Trophoblast cell (in vitro differentiated cells and primary cell): ENCODE results near the gene PIF1.

Experiments used
- DNase-seq, 2 donors: peaks; one replicate each; pipeline ENCODE4 v3.0.0-alpha.2; 2016
- H2AFZ ChIP-seq: 2 replicates; pipeline ENCODE4 v1.6.1; 2013; ENCODE audit warnings: low read length, moderate library complexity, mild to moderate bottlenecking; ENCODE audit not compliant: insufficient read depth, poor library complexity
- H2AK5ac ChIP-seq: 2 replicates; pipeline ENCODE4 v1.6.1; 2013; ENCODE audit warnings: mild to moderate bottlenecking, low read length
- H2BK120ac ChIP-seq: 2 replicates; pipeline ENCODE4 v1.6.1; 2013; ENCODE audit warnings: low read length, mild to moderate bottlenecking, moderate library complexity; ENCODE audit not compliant: insufficient read depth, poor library complexity
- H2BK12ac ChIP-seq: 2 replicates; pipeline ENCODE4 v1.6.1; 2013; ENCODE audit warnings: mild to moderate bottlenecking, low read length, moderate library complexity
- H2BK5ac ChIP-seq: 2 replicates; pipeline ENCODE4 v1.6.1; 2013; ENCODE audit warnings: low read length, low read depth, moderate library complexity, mild to moderate bottlenecking; ENCODE audit not compliant: poor library complexity
- H3K14ac ChIP-seq: 2 replicates; pipeline ENCODE4 v1.6.1; 2013; ENCODE audit warnings: mild to moderate bottlenecking, low read length
- H3K18ac ChIP-seq: 2 replicates; pipeline ENCODE4 v1.6.1; 2013; ENCODE audit warnings: mild to moderate bottlenecking, low read length
- H3K23ac ChIP-seq: 2 replicates; pipeline ENCODE4 v1.6.1; 2013; ENCODE audit warnings: low read length
- H3K27ac ChIP-seq: 2 replicates; pipeline ENCODE4 v1.5.1; 2013; ENCODE audit warnings: low read depth, mild to moderate bottlenecking, inconsistent platforms, low read length, moderate library complexity
- H3K27me3 ChIP-seq: 2 replicates; pipeline ENCODE4 v1.6.1; 2013; ENCODE audit warnings: inconsistent platforms, mild to moderate bottlenecking, low read length, moderate library complexity; ENCODE audit not compliant: insufficient read depth
- H3K36me3 ChIP-seq, 2 experiments: 1 replicate in 1 of 2; 2 replicates in 1 of 2; pipeline ENCODE4 v1.6.1; 2013; ENCODE audit warnings: low read length in 2 of 2, mild to moderate bottlenecking in 2 of 2, moderate library complexity in 1 of 2; ENCODE audit not compliant: insufficient read depth in 2 of 2, control insufficient read depth in 1 of 2
- H3K4ac ChIP-seq: 2 replicates; pipeline ENCODE4 v1.6.1; 2013; ENCODE audit warnings: low read depth, mild to moderate bottlenecking, low read length, moderate library complexity
- H3K4me1 ChIP-seq, 2 experiments: 1 replicate in 1 of 2; 2 replicates in 1 of 2; pipeline ENCODE4 v1.6.1; 2013; ENCODE audit warnings: low read length in 2 of 2, mild to moderate bottlenecking in 2 of 2, moderate library complexity in 1 of 2; ENCODE audit not compliant: insufficient read depth in 2 of 2, control insufficient read depth in 1 of 2
- H3K4me2 ChIP-seq: 2 replicates; pipeline ENCODE4 v1.6.1; 2013; ENCODE audit warnings: inconsistent platforms, mild to moderate bottlenecking, low read length, moderate library complexity
- H3K4me3 ChIP-seq: 2 replicates; pipeline ENCODE4 v1.5.1; 2013; ENCODE audit warnings: mild to moderate bottlenecking, low read depth, low read length, inconsistent platforms
- H3K79me1 ChIP-seq: one replicate; pipeline ENCODE4 v1.6.1; 2013; ENCODE audit warnings: low read length
- H3K79me2 ChIP-seq: 2 replicates; pipeline ENCODE4 v1.6.1; 2013; ENCODE audit warnings: low read length, mild to moderate bottlenecking; ENCODE audit not compliant: control insufficient read depth, insufficient read depth, poor library complexity
- H3K9ac ChIP-seq: 2 replicates; pipeline ENCODE4 v1.6.1; 2013; ENCODE audit warnings: mild to moderate bottlenecking, low read length
- H3K9me3 ChIP-seq: 2 replicates; pipeline ENCODE4 v1.6.1; 2013; ENCODE audit warnings: low read depth, mild to moderate bottlenecking, control low read depth, inconsistent platforms, low read length; ENCODE audit not compliant: insufficient read depth
- H4K12ac ChIP-seq: 2 replicates; pipeline ENCODE4 v1.6.1; 2013; ENCODE audit warnings: low read depth, mild to moderate bottlenecking, low read length, moderate library complexity
- H4K8ac ChIP-seq: 2 replicates; pipeline ENCODE4 v1.6.1; 2013; ENCODE audit warnings: low read depth, mild to moderate bottlenecking, low read length, moderate library complexity
- H4K91ac ChIP-seq: one replicate; pipeline ENCODE4 v1.6.1; 2013; ENCODE audit warnings: low read depth, mild to moderate bottlenecking, low read length, moderate library complexity
- WGBS: extraction: QIAGEN DNeasy Blood & Tissue Kit; methylation state at CpG from one replicate; pipeline ENCODE4 v1.1.7; 2013; ENCODE audit warnings: missing lambda C conversion rate; ENCODE audit not compliant: insufficient read length, insufficient coverage; ENCODE audit errors: extremely low coverage; 5-methylcytosine and 5-hydroxymethylcytosine counted together

The PIF1 gene

GRCh38 chr15:64783796-64784195 is 41.7 kb downstream of the PIF1 start:
- Histone ChIP-seq H3K18ac (no peak overlapping the region), H3K79me1 (no peaks in the 10 kb centered on the region)

GRCh38 chr15:64782751-64783150 is 42.7 kb downstream of the PIF1 start:
- no peak overlapping the region for H2AFZ ChIP-seq
- H4K91ac ChIP-seq, result no peak overlapping the region
- no peaks in the 10 kb centered on the region for H3K27me3 ChIP-seq
- H3K9me3 ChIP-seq, result no peaks in the 10 kb centered on the region
- no peak overlapping the region for H2BK5ac ChIP-seq
- H3K36me3 ChIP-seq, result no peaks in the 10 kb centered on the region
- no peak overlapping the region for H3K9ac ChIP-seq
- H3K4me1 ChIP-seq, result no peaks in the 10 kb centered on the region
- DNase-seq, result no peak
- no peak overlapping the region for H3K18ac ChIP-seq
- H2BK12ac ChIP-seq, result no peak overlapping the region
- no peak overlapping the region for H4K12ac ChIP-seq
- WGBS, result no CpG with 5 or more reads among the region's 5 CpGs
- H3K23ac ChIP-seq, result no peak overlapping the region
- no peak overlapping the region for H2AK5ac ChIP-seq
- H4K8ac ChIP-seq, result no peak overlapping the region
- no peak overlapping the region for H3K4me3 ChIP-seq
- no peak overlapping the region for H3K14ac ChIP-seq
- no peak overlapping the region for H2BK120ac ChIP-seq
- no peaks in the 10 kb centered on the region for H3K79me1 ChIP-seq
- no peak overlapping the region for H3K27ac ChIP-seq
- H3K4me2 ChIP-seq, result no peak overlapping the region
- no peaks in the 10 kb centered on the region for H3K79me2 ChIP-seq
- H3K4ac ChIP-seq, result no peak overlapping the region

More at GRCh38 chr15:64783796-64784195, 41.7 kb downstream of the PIF1 start:
- Histone ChIP-seq H3K4me1 (no peaks in the 10 kb centered on the region), H2AFZ (no peak overlapping the region), H2BK5ac (no peak overlapping the region), H3K4me2 (no peak overlapping the region), H3K4ac (no peak overlapping the region), H3K27me3 (no peaks in the 10 kb centered on the region), H3K23ac (no peak overlapping the region), H2AK5ac (no peak overlapping the region), H4K12ac (no peak overlapping the region), H4K8ac (no peak overlapping the region), H3K79me2 (no peaks in the 10 kb centered on the region), H2BK12ac (no peak overlapping the region), H3K36me3 (no peaks in the 10 kb centered on the region), H3K27ac (no peak overlapping the region), H2BK120ac (no peak overlapping the region), H3K14ac (no peak overlapping the region), H3K9me3 (no peaks in the 10 kb centered on the region), H3K9ac (no peak overlapping the region), H3K4me3 (no peak overlapping the region), H4K91ac (no peak overlapping the region)
- DNase-seq, result no peak
- no CpG with 5 or more reads among the region's 4 CpGs for WGBS

DNA sequence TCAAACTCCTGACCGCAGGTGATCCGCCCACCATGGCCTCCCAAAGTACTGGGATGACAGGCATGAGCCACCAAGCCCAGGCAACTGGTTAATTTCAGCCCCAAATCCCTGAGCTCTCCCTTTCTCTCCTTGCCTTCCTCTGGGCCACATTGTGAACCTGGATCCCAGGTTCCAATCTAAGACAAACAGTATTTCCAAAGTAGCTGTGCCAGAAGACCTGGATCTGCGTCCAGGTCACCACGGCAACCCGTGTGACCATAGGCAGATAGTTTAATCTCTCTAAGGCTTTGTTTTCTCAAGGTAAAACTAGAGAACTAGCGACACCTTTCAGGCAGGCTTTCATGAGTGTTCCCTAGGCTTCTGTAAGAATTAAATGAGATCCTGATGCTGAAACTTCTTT is 44.1 kb downstream of the PIF1 start:
- H3K4me2 ChIP-seq, result no peak overlapping the region
- no peak overlapping the region for H4K91ac ChIP-seq
- H3K79me1 ChIP-seq, result peaks cover 1% of the 10 kb centered on the region
- no peak for DNase-seq
- H3K36me3 ChIP-seq, result no peaks in the 10 kb centered on the region
- no peak overlapping the region for H3K27ac ChIP-seq
- H2AFZ ChIP-seq, result no peak overlapping the region
- no peak overlapping the region for H3K18ac ChIP-seq
- H4K12ac ChIP-seq, result no peak overlapping the region
- peaks cover 1 to 2% of the 10 kb centered on the region in 2 experiments for H3K4me1 ChIP-seq
- no peak overlapping the region for H3K23ac ChIP-seq
- H2BK12ac ChIP-seq, result no peak overlapping the region
- H3K27me3 ChIP-seq, result no peaks in the 10 kb centered on the region
- H3K4ac ChIP-seq, result no peak overlapping the region
- no peak overlapping the region for H4K8ac ChIP-seq
- H2BK5ac ChIP-seq, result no peak overlapping the region
- H3K79me2 ChIP-seq, result peaks cover under 1% of the 10 kb centered on the region
- H3K9me3 ChIP-seq, result no peaks in the 10 kb centered on the region
- no peak overlapping the region for H2BK120ac ChIP-seq
- H3K9ac ChIP-seq, result no peak overlapping the region
- no CpG with 5 or more reads among the region's 6 CpGs for whole genome bisulfite sequencing
- no peak overlapping the region for H3K4me3 ChIP-seq
- H2AK5ac ChIP-seq, result no peak overlapping the region
- no peak overlapping the region for H3K14ac ChIP-seq

GRCh38 chr15:64780600-64781156 is 44.8 kb downstream of the PIF1 start:
- Histone ChIP-seq H3K14ac (no peak overlapping the region), H3K79me2 (peaks cover 5% of the 10 kb centered on the region), H3K27ac (no peak overlapping the region), H3K4me2 (no peak overlapping the region), H4K8ac (no peak overlapping the region), H3K23ac (no peak overlapping the region), H2BK120ac (no peak overlapping the region), H2BK12ac (no peak overlapping the region), H2AFZ (no peak overlapping the region), H3K79me1 (peaks cover 6% of the 10 kb centered on the region), H3K18ac (no peak overlapping the region), H3K36me3 (no peaks in the 10 kb centered on the region), H3K4me1 (peaks cover 3 to 4% of the 10 kb centered on the region in 2 experiments), H3K27me3 (no peaks in the 10 kb centered on the region), H2AK5ac (no peak overlapping the region), H4K12ac (no peak overlapping the region), H3K4me3 (no peak overlapping the region), H2BK5ac (no peak overlapping the region), H3K4ac (no peak overlapping the region), H4K91ac (no peak overlapping the region), H3K9me3 (no peaks in the 10 kb centered on the region), H3K9ac (no peak overlapping the region)
- WGBS, result no CpG with 5 or more reads among the region's 8 CpGs
- no peak for DNase-seq
